B cell (primary cell): ENCODE results near the gene THAP11. TPM values are rescaled to one million over a fixed set of nuclear protein-coding genes. Genes with fewer than 3 reads are reported as not detected.
A peak's percentile ranks its signal among the peaks of the same experiment; 100 is the strongest.

Experiments
- ATAC-seq: fragments of 200-7000 bp; cut with Tn5 transposase; one replicate; pipeline ENCODE4 v1.10.0; 2021; ENCODE audit warnings: low read depth, mild to moderate bottlenecking, moderate number of reproducible peaks, moderate library complexity
- CTCF ChIA-PET: fragments of 350-600 bp; sonication (Branson Sonifier 250); formaldehyde crosslinking; loops from one replicate; lab custom pipeline; 2021; ENCODE audit warnings: antibody characterized with exemption, inconsistent platforms; lab: Charles Lee
- POLR2A ChIA-PET: fragments of 350-600 bp; sonication (Branson Sonifier 250); formaldehyde crosslinking; loops from one replicate; lab custom pipeline; 2021; ENCODE audit warnings: antibody characterized with exemption; lab: Charles Lee
- DNase-seq: peaks from one replicate; pipeline ENCODE4 v3.0.0; 2013
- H2AFZ ChIP-seq: 2 replicates; pipeline ENCODE4 v1.6.1; 2012; ENCODE audit warnings: mild to moderate bottlenecking, low read depth, low read length; ENCODE audit not compliant: insufficient read depth, poor library complexity, severe bottlenecking
- H3K27ac ChIP-seq, 2 donors: 1 replicate in 1 of 2; 2 replicates in 1 of 2; pipeline ENCODE4 v1.5.1; 2012 to 2013; ENCODE audit warnings: low read length in 2 of 2, mild to moderate bottlenecking in 2 of 2, moderate library complexity in 1 of 2
- H3K27me3 ChIP-seq, 4 experiments: fragments of 200-600 bp in 1 of 4; sonication (generic) in 1 of 4; replicated peaks in 1 of 4; 1 replicate in 2 of 4; 2 replicates in 2 of 4; pipeline versions ENCODE4 v1.6.1 to v1.7.0; 2013 to 2016; ENCODE audit warnings: low read length in 3 of 4, mild to moderate bottlenecking in 2 of 4, mixed read lengths in 1 of 4, moderate library complexity in 1 of 4; ENCODE audit not compliant: insufficient read depth in 4 of 4, control insufficient read depth in 3 of 4; ENCODE audit errors: control extremely low read depth in 1 of 4
- H3K36me3 ChIP-seq, 2 experiments: replicated peaks in 1 of 2; 1 replicate in 1 of 2; 2 replicates in 1 of 2; pipeline versions ENCODE4 v1.6.1 to v1.7.1; 2013; ENCODE audit warnings: low read length in 1 of 2; ENCODE audit not compliant: insufficient read depth in 2 of 2, control insufficient read depth in 1 of 2; ENCODE audit errors: control extremely low read depth in 1 of 2, extremely low read depth in 1 of 2
- H3K4me1 ChIP-seq, 2 donors: fragments of 200-600 bp in 1 of 2; sonication (generic) in 1 of 2; 1 replicate in 1 of 2; 2 replicates in 1 of 2; pipeline versions ENCODE4 v1.5.1 to v1.6.1; 2013 to 2017; ENCODE audit warnings: low read length in 2 of 2; ENCODE audit not compliant: control insufficient read depth in 2 of 2, insufficient read depth in 2 of 2
- H3K4me2 ChIP-seq: replicated peaks from 2 replicates; pipeline ENCODE3; 2012; ENCODE audit warnings: mild to moderate bottlenecking, low read depth, low read length; ENCODE audit not compliant: poor library complexity, severe bottlenecking
- H3K4me3 ChIP-seq, 5 experiments: fragments of 200-600 bp in 1 of 5; sonication (generic) in 1 of 5; 1 replicate in 3 of 5; 2 replicates in 2 of 5; pipeline versions ENCODE4 v1.5.1 to v1.7.0; 2011 to 2016; ENCODE audit warnings: low read length in 4 of 5, mild to moderate bottlenecking in 4 of 5, low read depth in 2 of 5, control low read depth in 1 of 5, moderate library complexity in 1 of 5; ENCODE audit not compliant: insufficient read depth in 1 of 5; ENCODE audit errors: control extremely low read depth in 1 of 5, extremely low read depth in 1 of 5
- H3K79me2 ChIP-seq: fragments of 200-600 bp; sonication (generic); one replicate; pipeline ENCODE4 v1.6.0; 2016; ENCODE audit warnings: low read length; ENCODE audit not compliant: control insufficient read depth, insufficient read depth
- H3K9ac ChIP-seq: fragments of 200-600 bp; sonication (generic); 2 replicates; pipeline ENCODE4 v1.6.1; 2017; ENCODE audit warnings: mild to moderate bottlenecking, low read length, moderate library complexity
- H3K9me3 ChIP-seq, 3 donors: one replicate each; pipeline versions ENCODE4 v1.6.1 to v1.7.1; 2013; ENCODE audit warnings: low read length in 2 of 3; ENCODE audit not compliant: control insufficient read depth in 2 of 3, insufficient read depth in 1 of 3; ENCODE audit errors: control extremely low read depth in 1 of 3
- H4K20me1 ChIP-seq: 2 replicates; pipeline ENCODE4 v1.6.0; 2012; ENCODE audit warnings: mild to moderate bottlenecking, low read length; ENCODE audit not compliant: insufficient read depth, control insufficient read depth, poor library complexity, severe bottlenecking
- H3K27ac Mint-ChIP-seq: one replicate; pipeline ENCODE4 v1.8.0; 2021; ENCODE audit warnings: mixed read lengths
- H3K27me3 Mint-ChIP-seq: one replicate; pipeline ENCODE4 v1.8.0; 2021; ENCODE audit warnings: mixed read lengths
- H3K4me1 Mint-ChIP-seq: one replicate; pipeline ENCODE4 v1.8.0; 2021; ENCODE audit warnings: mixed read lengths
- H3K4me3 Mint-ChIP-seq: one replicate; pipeline ENCODE4 v1.8.0; 2021; ENCODE audit warnings: mixed read lengths
- H3K9me3 Mint-ChIP-seq: one replicate; pipeline ENCODE4 v1.8.0; 2022; ENCODE audit warnings: mixed read lengths; ENCODE audit not compliant: insufficient read depth
- CTCF ChIP-seq: fragments of 200-600 bp; IDR thresholded peaks from one replicate; pipeline ENCODE4 v1.8.0; 2022; ENCODE audit warnings: antibody characterized with exemption, mild to moderate bottlenecking
- EZH2 ChIP-seq: IDR thresholded peaks from 2 replicates; pipeline ENCODE4 v1.6.1; 2012; ENCODE audit warnings: borderline replicate concordance, low read depth, mild to moderate bottlenecking, moderate library complexity, low read length; ENCODE audit not compliant: insufficient read depth, poor library complexity, severe bottlenecking
- WGBS: methylation state at CpG from one replicate; pipeline ENCODE4 v1.1.5; 2013; ENCODE audit warnings: missing lambda C conversion rate; ENCODE audit not compliant: insufficient coverage; 5-methylcytosine and 5-hydroxymethylcytosine counted together
- intact Hi-C: fragments of 100-400 bp; cut with micrococcal nuclease; formaldehyde crosslinking; loops from one replicate; pipeline ENCODE4 v1.10.0; 2022
- polyA plus RNA-seq: library from polyadenylated mRNA; depleted of rRNA; stranded (reverse); fragments of >200 nt; gene quantifications from 2 replicates; pipeline ENCODE4 v1.2.3, GENCODE V29; 2012
- total RNA-seq, 2 donors: library from RNA; stranded (reverse); fragments of 120-200 nt in 1 of 2; gene quantifications; 1 replicate in 1 of 2; 2 replicates in 1 of 2; pipeline versions ENCODE4 v1.2.3 to v1.2.4, GENCODE V29; 2013 to 2022

THAP11 gene
- total and polyA plus RNA-seq, 2 donors (not counting 1 experiment from before 2014, with no cell fraction given) = 24.4 to 42.7 TPM

- Mint-ChIP-seq H3K4me3 (no peak overlapping the region), H3K9me3 (no peaks in the 10 kb centered on the region), H3K4me1 (peaks cover 37% of the 10 kb centered on the region), H3K27me3 (no peaks in the 10 kb centered on the region), H3K27ac (peak overlapping the region; percentile 20)
- DNase-seq (no peak), ATAC-seq (no peak)
- H3K79me2 ChIP-seq = peaks cover 34% of the 10 kb centered on the region
- peaks cover 23 to 25% of the 10 kb centered on the region in 2 donors for H3K4me1 ChIP-seq
- H3K27me3 ChIP-seq = no peaks in the 10 kb centered on the region
- H3K27ac ChIP-seq = no peak overlapping the region
- TF ChIP-seq EZH2 (no peak), CTCF (no peak)
- 100% methylated on average over 2 of the region's 3 CpGs for WGBS
- intact Hi-C loops = loop anchor here (5.0 kb wide), 1 partner anchor 39 kb away; no protein-coding TSS in a partner anchor
- peaks cover 0 to 27% of the 10 kb centered on the region in 2 experiments for H3K36me3 ChIP-seq
- ChIA-PET CTCF (interaction anchor here (1.3 kb wide), 2 partner anchors 13 to 198 kb away, joined by 4 to 6 read pairs; partner anchors contain the start of gene NRN1L), POLR2A (interaction anchor here (0.7 kb wide), 1 partner anchor 212 kb away, joined by 4 read pairs; no protein-coding TSS in a partner anchor)
- no peak overlapping the region for H2AFZ ChIP-seq
- H3K9ac ChIP-seq = no peak overlapping the region
- no peak overlapping the region for H3K4me2 ChIP-seq
- peaks cover 28% of the 10 kb centered on the region for H4K20me1 ChIP-seq
- H3K4me3 ChIP-seq = no peak overlapping the region
- no peaks in the 10 kb centered on the region for H3K9me3 ChIP-seq
Observed at GRCh38 chr16:67871256-67871655, 29.1 kb downstream of the THAP11 start.

GRCh38 chr16:67872131-67872630, 30.1 kb downstream of the THAP11 start:
- no peak for DNase-seq
- peaks cover 23 to 25% of the 10 kb centered on the region in 2 donors for H3K4me1 ChIP-seq
- Mint-ChIP-seq H3K27ac (peak overlapping the region; percentile 90), H3K27me3 (no peaks in the 10 kb centered on the region), H3K4me1 (peaks cover 37% of the 10 kb centered on the region), H3K4me3 (peak overlapping the region; percentile 91), H3K9me3 (no peaks in the 10 kb centered on the region)
- H3K4me3 ChIP-seq = peak overlapping the region; percentile 41 to 98 (median 88)
- peak overlapping the region; percentile 98 for H3K4me2 ChIP-seq
- H3K36me3 ChIP-seq = peaks cover 0 to 33% of the 10 kb centered on the region in 2 experiments
- H3K9me3 ChIP-seq = no peaks in the 10 kb centered on the region
- H4K20me1 ChIP-seq = peaks cover 33% of the 10 kb centered on the region
- ChIA-PET POLR2A (interaction anchor here (0.7 kb wide), 1 partner anchor 211 kb away, joined by 4 read pairs; no protein-coding TSS in a partner anchor), CTCF (interaction anchor here (1.3 kb wide), 2 partner anchors 12 to 199 kb away, joined by 4 to 6 read pairs; partner anchors contain the start of gene NRN1L)
- H3K9ac ChIP-seq = peak overlapping the region; percentile 87
- no peak for ATAC-seq
- no peak for TF ChIP-seq EZH2
- no peak for TF ChIP-seq CTCF
- H2AFZ ChIP-seq = peak overlapping the region; percentile 97
- intact Hi-C loops = loop anchor here (1.0 to 5.0 kb wide), 6 partner anchors 21 to 153 kb away; partner anchors contain the start of genes GFOD2, NUTF2, PSKH1 and RANBP10
- H3K27me3 ChIP-seq = no peaks in the 10 kb centered on the region
- peak overlapping the region; percentile 74 to 81 for H3K27ac ChIP-seq
- 17% methylated on average over 1 of the region's 2 CpGs for WGBS
- H3K79me2 ChIP-seq = peaks cover 37% of the 10 kb centered on the region
